T-helper 1 cell treated with Interleukin-12 subunit alpha and Interleukin-12 subunit beta and Interleukin-4 antibody, amounts not matched to agents 30 μg/mL and 1 μg/mL, for 36 hours (primary cell): Measurements from ENCODE around the gene CRYZ.
A peak's percentile ranks its signal among the peaks of the same experiment; 100 is the strongest.
"Not testable (repeated sequence)": the region's sequence is repeated elsewhere in the genome, so short reads cannot be mapped to it uniquely, and the experiment has no call there.

Experiments used
- H3K27ac Mint-ChIP-seq: one replicate; pipeline ENCODE4 v1.8.0; 2021; ENCODE audit warnings: mild to moderate bottlenecking, mixed read lengths
- H3K27me3 Mint-ChIP-seq: one replicate; pipeline ENCODE4 v1.8.0; 2021; ENCODE audit warnings: low read depth, mixed read lengths
- H3K36me3 Mint-ChIP-seq: one replicate; pipeline ENCODE4 v1.8.0; 2021; ENCODE audit warnings: low read depth, mixed read lengths
- H3K4me1 Mint-ChIP-seq: one replicate; pipeline ENCODE4 v1.8.0; 2021; ENCODE audit warnings: low read depth, mixed read lengths
- H3K4me3 Mint-ChIP-seq: one replicate; pipeline ENCODE4 v1.8.0; 2021; ENCODE audit warnings: mild to moderate bottlenecking, moderate library complexity, mixed read lengths
- H3K9me3 Mint-ChIP-seq: one replicate; pipeline ENCODE4 v1.8.0; 2021; ENCODE audit warnings: mixed read lengths

Gene CRYZ, protein sequence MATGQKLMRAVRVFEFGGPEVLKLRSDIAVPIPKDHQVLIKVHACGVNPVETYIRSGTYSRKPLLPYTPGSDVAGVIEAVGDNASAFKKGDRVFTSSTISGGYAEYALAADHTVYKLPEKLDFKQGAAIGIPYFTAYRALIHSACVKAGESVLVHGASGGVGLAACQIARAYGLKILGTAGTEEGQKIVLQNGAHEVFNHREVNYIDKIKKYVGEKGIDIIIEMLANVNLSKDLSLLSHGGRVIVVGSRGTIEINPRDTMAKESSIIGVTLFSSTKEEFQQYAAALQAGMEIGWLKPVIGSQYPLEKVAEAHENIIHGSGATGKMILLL

DNA sequence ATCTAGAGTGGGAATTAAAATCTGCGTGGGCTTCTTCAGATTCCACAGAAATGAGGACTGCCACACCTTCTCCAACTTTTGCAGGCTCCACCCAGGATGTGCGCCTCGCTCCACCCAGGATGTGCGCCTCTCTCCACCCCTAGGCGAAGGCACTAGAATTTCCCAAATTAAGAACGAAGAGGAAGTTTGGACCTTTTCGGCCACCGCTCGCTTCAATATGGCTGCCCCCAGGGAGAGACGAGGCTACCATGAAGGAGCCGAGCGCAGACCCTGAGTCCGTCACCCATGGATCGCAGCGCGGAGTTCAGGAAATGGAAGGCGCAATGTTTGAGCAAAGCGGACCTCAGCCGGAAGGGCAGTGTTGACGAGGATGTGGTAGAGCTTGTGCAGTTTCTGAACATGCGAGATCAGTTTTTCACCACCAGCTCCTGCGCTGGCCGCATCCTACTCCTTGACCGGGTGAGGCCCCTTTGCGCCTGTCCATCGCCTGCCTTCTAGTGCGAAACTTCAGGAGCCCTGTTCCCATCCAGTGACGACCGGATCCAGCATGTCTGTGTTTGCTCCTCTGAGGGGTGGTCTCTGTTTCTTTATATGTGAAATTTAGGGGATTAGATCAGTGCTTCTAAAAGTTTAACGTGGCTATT is at the start of gene CRYZ, which contains the start of gene TYW3:
CRYZ (minus strand) TSS at position 91 of the 644 bp plus-strand sequence. CDS start 8,229 bp downstream, outside the sequence.
TYW3 (plus strand) TSS at position 193 of the 644 bp plus-strand sequence; CDS start at position 286, 93 bp downstream.
- peak within 1 kb of the TSS; percentile 99 for H3K4me3 Mint-ChIP-seq
- H3K4me1 Mint-ChIP-seq = peaks cover 28% of the 10 kb centered on the region
- H3K27me3 Mint-ChIP-seq = no peaks in the 10 kb centered on the region
- H3K36me3 Mint-ChIP-seq = peaks cover 8% of the 10 kb centered on the region
- peak within 1 kb of the TSS; percentile 99 for H3K27ac Mint-ChIP-seq
- no peaks in the 10 kb centered on the region for H3K9me3 Mint-ChIP-seq

DNA sequence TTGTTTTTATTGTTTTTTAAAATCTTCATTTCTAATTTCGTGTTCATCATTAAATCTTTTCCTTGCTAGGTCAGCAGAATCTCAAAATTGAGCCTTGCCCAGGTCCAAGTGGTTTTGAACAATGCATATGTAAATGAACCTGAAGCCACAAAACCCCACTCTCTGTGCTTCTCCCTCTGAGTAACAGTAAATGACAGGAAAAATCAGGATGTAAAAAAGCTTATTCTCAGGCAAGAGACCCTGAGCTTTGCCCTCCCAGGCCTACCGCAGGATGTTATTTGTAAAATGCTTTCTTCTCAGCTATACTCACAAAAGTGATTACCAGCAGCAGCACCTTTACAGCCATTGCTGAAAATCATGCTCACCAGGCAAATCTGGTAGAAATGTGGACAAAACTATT is 47.7 kb upstream of the CRYZ start:
- H3K27ac Mint-ChIP-seq = no peak overlapping the region
- no peaks in the 10 kb centered on the region for H3K9me3 Mint-ChIP-seq
- no peaks in the 10 kb centered on the region for H3K4me1 Mint-ChIP-seq
- no peak overlapping the region for H3K4me3 Mint-ChIP-seq
- no peaks in the 10 kb centered on the region for H3K36me3 Mint-ChIP-seq
- peaks cover 13% of the 10 kb centered on the region for H3K27me3 Mint-ChIP-seq

DNA sequence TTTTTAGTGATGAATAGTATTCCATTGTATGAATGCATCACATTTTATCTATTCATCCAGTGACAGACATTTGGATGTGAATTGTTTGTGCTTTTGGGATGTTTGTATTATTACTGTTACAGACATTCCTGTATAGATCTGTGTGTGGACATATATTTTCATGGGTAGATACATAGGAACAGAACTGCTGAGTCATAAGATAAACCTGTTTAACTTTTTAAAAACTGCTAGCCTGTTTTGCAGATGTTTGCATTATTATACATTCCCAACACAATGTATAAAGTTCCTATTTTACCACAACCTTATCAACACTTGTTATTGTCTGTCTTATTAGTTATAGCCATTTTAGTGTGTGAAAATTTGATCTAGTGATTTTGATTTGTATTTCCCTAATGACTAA is 46.9 kb upstream of the CRYZ start:
- Mint-ChIP-seq H3K36me3 (no peaks in the 10 kb centered on the region), H3K4me1 (no peaks in the 10 kb centered on the region), H3K27me3 (peaks cover 13% of the 10 kb centered on the region)

DNA sequence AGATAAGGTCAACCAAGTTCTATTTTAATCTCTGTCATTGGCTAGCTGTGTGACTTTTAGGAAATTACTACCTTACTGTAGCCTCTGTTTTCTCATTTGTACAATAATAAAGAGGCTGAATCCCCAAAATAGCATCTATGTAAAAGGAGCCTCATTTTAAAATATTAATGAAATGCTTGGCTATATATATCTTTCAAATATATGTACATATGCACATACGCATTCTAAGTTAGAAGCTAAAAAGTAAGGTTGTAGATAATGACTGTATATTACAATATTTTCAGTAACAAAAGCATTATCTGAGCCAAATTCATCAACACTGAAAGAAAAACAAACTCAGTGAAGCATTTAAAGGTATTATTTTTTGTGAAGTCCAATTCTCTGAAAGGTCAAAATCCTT is 44.7 kb upstream of the CRYZ start:
- Mint-ChIP-seq H3K27me3 (peaks cover 18% of the 10 kb centered on the region), H3K27ac (no peak overlapping the region), H3K4me1 (no peaks in the 10 kb centered on the region), H3K9me3 (no peaks in the 10 kb centered on the region), H3K4me3 (no peak overlapping the region), H3K36me3 (no peaks in the 10 kb centered on the region)

More for the DNA sequence above, 46.9 kb upstream of the CRYZ start:
- H3K9me3 Mint-ChIP-seq = no peaks in the 10 kb centered on the region
- no peak overlapping the region for H3K27ac Mint-ChIP-seq
- H3K4me3 Mint-ChIP-seq = no peak overlapping the region

DNA sequence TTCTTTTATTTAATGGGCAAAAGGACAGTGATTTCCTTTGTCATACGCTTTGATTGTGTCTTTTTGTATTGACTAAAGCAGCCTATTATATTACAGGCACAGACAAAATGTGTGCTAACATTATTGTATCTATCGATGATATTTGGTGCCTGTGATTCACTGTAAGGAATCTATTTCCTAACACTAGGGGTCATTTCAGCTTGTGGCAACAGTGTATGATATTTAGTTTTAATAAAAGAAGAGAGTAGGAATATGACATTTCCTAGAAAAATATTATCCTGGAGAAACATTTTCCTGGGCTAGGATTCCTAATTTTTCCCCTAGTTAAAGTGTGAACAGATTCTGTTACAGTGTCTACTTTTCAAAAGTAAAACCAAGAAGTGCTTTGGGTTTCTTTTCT is 42.9 kb upstream of the CRYZ start:
- peaks cover 22% of the 10 kb centered on the region for H3K27me3 Mint-ChIP-seq
- no peaks in the 10 kb centered on the region for H3K36me3 Mint-ChIP-seq
- no peak overlapping the region for H3K4me3 Mint-ChIP-seq
- H3K4me1 Mint-ChIP-seq = no peaks in the 10 kb centered on the region
- H3K9me3 Mint-ChIP-seq = no peaks in the 10 kb centered on the region
- no peak overlapping the region for H3K27ac Mint-ChIP-seq

DNA sequence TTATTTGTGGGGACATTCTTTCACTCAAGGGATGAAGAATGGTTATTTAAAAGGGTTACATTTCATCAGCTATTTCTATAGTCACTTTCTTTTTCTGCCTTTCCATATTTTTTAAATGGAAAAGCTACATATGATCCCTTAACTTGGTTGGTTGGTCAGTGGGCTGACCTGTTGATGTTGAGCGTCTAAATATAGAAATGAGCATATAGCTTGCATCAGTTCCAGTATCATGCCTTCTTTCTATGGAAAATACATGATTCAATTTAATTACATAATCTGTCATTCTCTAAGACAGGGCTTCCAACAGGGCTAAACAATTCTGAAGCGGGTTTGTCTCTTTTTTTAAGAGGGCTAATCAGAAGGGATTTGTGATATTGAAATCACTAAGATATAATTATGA is 40.7 kb upstream of the CRYZ start:
- Mint-ChIP-seq H3K36me3 (no peaks in the 10 kb centered on the region), H3K4me1 (no peaks in the 10 kb centered on the region), H3K27me3 (peaks cover 15% of the 10 kb centered on the region), H3K9me3 (no peaks in the 10 kb centered on the region), H3K4me3 (no peak overlapping the region), H3K27ac (no peak overlapping the region)

DNA sequence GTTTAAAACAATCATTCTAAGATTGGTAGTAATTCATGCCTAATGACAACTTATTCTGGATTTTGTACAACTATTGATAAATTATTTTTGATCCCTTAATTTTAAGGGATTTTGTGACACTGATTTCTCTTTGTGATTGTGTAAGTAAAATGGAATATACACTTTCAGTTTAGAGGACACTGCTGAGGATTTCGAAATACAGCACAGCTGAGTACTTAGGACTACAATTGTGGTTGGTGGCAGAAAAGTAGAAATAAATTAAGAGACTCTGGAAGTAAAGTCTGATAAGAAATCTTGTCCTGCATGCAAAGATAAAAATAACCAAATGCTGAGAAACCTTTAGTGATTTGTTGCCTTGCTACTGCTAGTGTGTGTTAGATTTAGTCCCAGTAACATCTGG is 40.1 kb upstream of the CRYZ start:
- H3K27me3 Mint-ChIP-seq = peaks cover 10% of the 10 kb centered on the region
- H3K27ac Mint-ChIP-seq = no peak overlapping the region
- H3K36me3 Mint-ChIP-seq = no peaks in the 10 kb centered on the region
- no peak overlapping the region for H3K4me3 Mint-ChIP-seq
- H3K4me1 Mint-ChIP-seq = no peaks in the 10 kb centered on the region
- no peaks in the 10 kb centered on the region for H3K9me3 Mint-ChIP-seq

DNA sequence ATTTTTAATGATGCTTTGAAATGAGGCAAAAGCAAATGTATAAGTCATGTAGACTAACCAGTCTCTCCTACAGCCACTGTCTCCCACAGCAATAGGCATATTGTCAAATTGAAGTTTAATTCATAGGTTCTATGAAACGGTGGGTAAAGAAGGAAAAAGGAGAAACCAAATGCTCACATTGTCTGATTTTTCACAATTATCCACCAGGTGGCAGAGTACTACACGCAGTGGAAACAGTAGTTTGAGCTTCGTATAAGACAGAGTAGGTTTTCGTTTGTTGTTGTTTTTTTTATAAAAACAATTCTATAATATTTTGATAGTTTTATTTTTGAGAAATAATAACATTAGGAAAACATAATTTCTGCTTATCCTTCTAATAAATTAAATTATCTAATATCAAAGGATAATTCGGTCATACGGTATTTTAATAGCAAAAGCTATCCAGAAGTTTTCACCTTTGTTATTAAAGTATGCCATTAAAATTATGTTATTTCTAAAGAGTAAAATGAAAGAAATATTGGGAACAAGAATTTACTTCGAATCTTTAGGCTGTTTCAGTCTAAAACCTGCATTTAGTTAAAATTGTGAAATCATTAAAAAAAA is 39.2 kb upstream of the CRYZ start:
- no peaks in the 10 kb centered on the region for H3K4me1 Mint-ChIP-seq
- H3K9me3 Mint-ChIP-seq = no peaks in the 10 kb centered on the region
- no peak overlapping the region for H3K27ac Mint-ChIP-seq
- peaks cover 9% of the 10 kb centered on the region for H3K27me3 Mint-ChIP-seq
- H3K4me3 Mint-ChIP-seq = no peak overlapping the region
- H3K36me3 Mint-ChIP-seq = no peaks in the 10 kb centered on the region

DNA sequence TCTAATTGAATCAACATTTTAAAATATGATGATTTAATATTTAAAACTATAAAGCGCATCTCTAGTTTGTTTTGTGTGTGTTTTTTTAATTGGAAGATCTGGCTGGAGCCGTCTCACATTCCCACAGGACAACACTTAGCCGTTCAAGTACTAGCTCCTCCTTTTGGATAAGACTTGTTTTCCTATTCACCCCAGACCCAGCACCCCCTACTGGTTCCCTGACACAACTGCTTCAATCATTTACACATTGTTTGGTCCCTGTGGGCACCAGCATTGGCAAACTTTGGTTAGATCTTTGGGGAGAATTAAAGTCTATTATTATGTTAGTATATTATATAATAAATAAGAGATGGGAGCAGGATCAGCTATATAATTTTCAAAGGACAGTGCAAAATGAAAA is 34.6 kb upstream of the CRYZ start:
- Mint-ChIP-seq H3K4me1 (peaks cover 4% of the 10 kb centered on the region), H3K27ac (no peak overlapping the region), H3K36me3 (peaks cover 13% of the 10 kb centered on the region), H3K4me3 (no peak overlapping the region), H3K9me3 (no peaks in the 10 kb centered on the region), H3K27me3 (peaks cover 4% of the 10 kb centered on the region)

DNA sequence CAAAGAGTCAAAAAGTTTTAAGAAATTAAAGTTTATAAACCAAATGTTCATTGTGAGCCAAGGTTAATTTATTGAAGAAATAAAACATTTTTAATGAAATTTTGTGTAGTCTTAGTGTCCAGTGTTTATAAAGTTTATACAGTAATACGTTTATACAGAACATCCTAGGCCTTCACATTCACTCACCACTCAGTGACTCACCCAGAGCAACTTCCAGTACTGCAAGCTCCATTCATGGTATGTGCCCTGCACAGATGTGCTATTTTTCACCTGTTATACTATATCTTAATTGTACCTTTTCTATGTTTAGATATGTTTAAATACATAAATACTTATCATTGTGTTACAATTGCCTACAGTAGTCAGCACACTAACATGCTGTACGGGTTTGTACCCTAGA is 33.7 kb upstream of the CRYZ start:
- peaks cover 6% of the 10 kb centered on the region for H3K4me1 Mint-ChIP-seq
- H3K27me3 Mint-ChIP-seq = peaks cover 4% of the 10 kb centered on the region
- H3K27ac Mint-ChIP-seq = no peak overlapping the region
- no peak overlapping the region for H3K4me3 Mint-ChIP-seq
- H3K36me3 Mint-ChIP-seq = peaks cover 17% of the 10 kb centered on the region
- no peaks in the 10 kb centered on the region for H3K9me3 Mint-ChIP-seq

DNA sequence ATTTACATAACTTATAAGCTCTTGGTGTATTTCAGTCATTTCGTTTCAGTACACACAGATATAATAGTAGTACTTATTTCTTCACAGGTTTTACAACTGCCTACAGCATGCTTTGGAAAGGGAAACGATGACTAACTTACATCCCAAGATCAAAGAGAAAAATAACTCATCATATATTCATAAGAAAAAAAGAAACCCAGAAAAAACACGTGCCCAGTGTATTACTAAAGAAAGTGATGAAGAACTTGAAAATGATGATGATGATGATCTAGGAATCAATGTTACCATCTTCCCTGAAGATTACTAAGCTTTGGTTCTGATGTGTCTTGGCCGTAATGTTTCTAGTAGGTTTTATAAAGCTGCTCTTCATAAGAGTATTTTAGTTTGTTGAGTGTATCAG is 31.0 kb upstream of the CRYZ start:
- no peaks in the 10 kb centered on the region for H3K27me3 Mint-ChIP-seq
- H3K4me3 Mint-ChIP-seq = no peak overlapping the region
- peaks cover 6% of the 10 kb centered on the region for H3K4me1 Mint-ChIP-seq
- peaks cover 3% of the 10 kb centered on the region for H3K9me3 Mint-ChIP-seq
- H3K27ac Mint-ChIP-seq = no peak overlapping the region
- H3K36me3 Mint-ChIP-seq = peaks cover 34% of the 10 kb centered on the region

DNA sequence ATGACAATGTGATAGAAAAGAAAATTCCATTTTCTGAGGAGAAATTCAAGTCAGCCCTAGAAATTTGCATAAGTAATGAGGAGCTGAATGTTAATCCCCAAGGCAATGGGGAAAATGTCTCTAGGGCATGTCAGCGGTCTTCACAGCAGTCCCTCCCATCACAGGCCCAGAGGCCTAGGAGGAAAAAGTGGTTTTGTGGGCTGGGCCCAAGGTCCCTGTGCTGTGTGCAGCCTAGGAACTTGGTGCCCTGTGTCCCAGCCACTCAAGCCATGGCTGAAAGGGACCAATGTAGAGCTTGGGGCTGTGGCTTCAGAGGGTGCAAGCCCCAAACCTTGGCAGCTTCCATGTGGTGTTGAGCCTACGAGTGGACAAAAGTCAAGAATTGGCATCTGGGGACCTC is 23.8 kb upstream of the CRYZ start:
- H3K4me3 Mint-ChIP-seq, H3K4me1 Mint-ChIP-seq, H3K27ac Mint-ChIP-seq, H3K27me3 Mint-ChIP-seq: not testable (repeated sequence)
- H3K9me3 Mint-ChIP-seq = peaks cover 29% of the 10 kb centered on the region
- peaks cover 64% of the 10 kb centered on the region for H3K36me3 Mint-ChIP-seq

DNA sequence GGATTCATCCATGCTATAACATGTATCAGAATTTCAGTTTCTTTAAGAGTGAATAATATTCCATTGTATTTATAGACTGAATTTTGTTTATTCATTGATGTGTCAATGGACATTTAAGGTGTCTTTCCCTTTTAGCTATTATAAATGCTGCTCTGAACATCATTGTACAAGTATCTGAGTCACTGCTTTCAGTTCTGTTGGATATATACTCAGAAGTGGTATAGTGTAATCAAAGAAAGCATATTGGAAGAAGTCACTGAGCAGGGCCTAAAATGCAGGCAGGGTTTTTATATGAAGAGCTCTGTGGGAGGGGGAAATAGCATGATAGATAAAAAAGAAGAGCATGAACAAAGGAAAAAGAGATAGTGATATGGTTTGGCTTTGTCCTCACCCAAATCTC is 22.6 kb upstream of the CRYZ start:
- Mint-ChIP-seq H3K4me3 (no peak overlapping the region), H3K27ac (no peak overlapping the region), H3K36me3 (peaks cover 64% of the 10 kb centered on the region), H3K4me1 (no peaks in the 10 kb centered on the region), H3K9me3 (peaks cover 29% of the 10 kb centered on the region), H3K27me3 (no peaks in the 10 kb centered on the region)

DNA sequence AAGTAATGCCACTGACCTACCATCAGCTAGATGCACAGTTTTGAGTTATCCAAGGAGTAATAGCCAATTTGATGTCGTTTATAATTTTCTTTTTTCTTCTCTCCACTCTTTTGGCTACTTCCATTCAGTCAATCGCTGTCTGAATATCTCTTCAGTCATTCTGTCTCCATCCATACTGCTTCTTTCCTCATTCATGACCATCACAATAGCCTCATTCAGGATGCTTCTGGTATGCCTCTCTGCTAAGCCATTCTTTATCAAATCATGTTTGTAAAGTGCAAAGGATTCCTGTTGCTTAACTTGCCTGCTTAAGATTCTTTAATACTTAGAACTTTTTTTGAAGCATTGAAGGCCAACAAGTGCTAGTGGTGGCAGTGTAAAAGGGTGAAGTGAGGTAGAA is 20.3 kb upstream of the CRYZ start:
- Mint-ChIP-seq H3K36me3 (peaks cover 51% of the 10 kb centered on the region), H3K27me3 (no peaks in the 10 kb centered on the region)

DNA sequence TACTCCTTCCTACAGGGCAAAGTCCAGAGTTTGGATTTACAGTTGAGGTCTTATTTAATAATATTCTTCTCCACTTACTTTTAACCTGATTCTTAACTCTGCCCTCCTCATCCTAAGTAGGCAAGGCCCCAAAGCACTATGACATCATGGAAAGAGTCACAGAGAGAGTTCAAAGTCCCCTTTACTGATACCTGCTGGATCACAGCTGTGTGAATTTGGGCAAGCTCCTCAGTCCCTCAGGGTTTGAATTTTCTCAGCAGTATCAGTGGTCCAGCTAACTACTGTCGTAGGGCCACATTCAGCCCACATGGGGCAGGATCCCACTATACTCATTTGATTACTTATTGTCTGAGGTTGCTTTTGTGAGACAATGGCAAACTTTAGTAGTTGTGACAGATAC is 16.1 kb upstream of the CRYZ start:
- Mint-ChIP-seq H3K4me1 (no peaks in the 10 kb centered on the region), H3K9me3 (peaks cover 7% of the 10 kb centered on the region)

More for the DNA sequence above, 20.3 kb upstream of the CRYZ start:
- H3K9me3 Mint-ChIP-seq = peaks cover 23% of the 10 kb centered on the region
- H3K27ac Mint-ChIP-seq = no peak overlapping the region
- no peak overlapping the region for H3K4me3 Mint-ChIP-seq
- H3K4me1 Mint-ChIP-seq = no peaks in the 10 kb centered on the region

More for the DNA sequence above, 16.1 kb upstream of the CRYZ start:
- H3K36me3 Mint-ChIP-seq = peaks cover 43% of the 10 kb centered on the region
- no peak overlapping the region for H3K27ac Mint-ChIP-seq
- H3K27me3 Mint-ChIP-seq = no peaks in the 10 kb centered on the region
- H3K4me3 Mint-ChIP-seq = no peak overlapping the region
